ENCODE results near the gene C11orf65.

The C11orf65 gene

GRCh38 chr11:108508653-108509593, 41.6 kb upstream of the C11orf65 start:
- no peaks in the 10 kb centered on the region for H3K27me3 ChIP-seq (ENCODE audit: control insufficient read depth in 3 of 3, insufficient read depth in 3 of 3, low read depth in 1 of 3, low read length in 3 of 3)
- H2BK15ac ChIP-seq (ENCODE audit: low read length): no peak overlapping the region
- no CpG with 5 or more reads among the region's 3 CpGs for WGBS, 2 donors (ENCODE audit: extremely low coverage in 2 of 2, insufficient read length in 2 of 2, insufficient replicate concordance in 1 of 2)
- H3K4me1 ChIP-seq (ENCODE audit: control insufficient read depth in 2 of 2, insufficient read depth in 1 of 2, low read depth in 1 of 2, low read length in 2 of 2): no peaks in the 10 kb centered on the region
- no peak overlapping the region for H3K4me3 ChIP-seq (ENCODE audit: low read length in 2 of 2)
- H3K23ac ChIP-seq (ENCODE audit: low read depth, low read length, poor library complexity): no peak overlapping the region
- no peak overlapping the region for H3K4me2 ChIP-seq (ENCODE audit: insufficient read depth, low read length, poor library complexity, severe bottlenecking)
- no peak overlapping the region for H2BK120ac ChIP-seq (ENCODE audit: low read depth, low read length)
- H3K27ac ChIP-seq (replicated peaks; ENCODE audit: low read length): no peak overlapping the region
- no peak overlapping the region for H3K18ac ChIP-seq (ENCODE audit: low read length)
- H2BK5ac ChIP-seq (ENCODE audit: low read length): no peak overlapping the region
- no peak overlapping the region for H3K14ac ChIP-seq (ENCODE audit: low read length)
- no peak overlapping the region for H2BK12ac ChIP-seq (ENCODE audit: low read length)
- no peak overlapping the region for H4K8ac ChIP-seq (ENCODE audit: low read depth, low read length)
- peaks cover 0 to 3% of the 10 kb centered on the region in 2 donors for H3K9me3 ChIP-seq (replicated peaks in 1 of 2; ENCODE audit: control insufficient read depth in 2 of 2, insufficient read depth in 1 of 2, low read depth in 1 of 2, low read length in 2 of 2)
- H4K91ac ChIP-seq (ENCODE audit: low read depth, low read length, poor library complexity): no peak overlapping the region
- H3K4ac ChIP-seq (ENCODE audit: low read length): no peak overlapping the region
- H3K36me3 ChIP-seq (replicated peaks in 1 of 2; ENCODE audit: control insufficient read depth in 2 of 2, insufficient read depth in 2 of 2, low read length in 2 of 2): no peaks in the 10 kb centered on the region
- H3K9ac ChIP-seq (ENCODE audit: low read depth, low read length, poor library complexity): no peak overlapping the region
- no peak overlapping the region for H2AK5ac ChIP-seq (ENCODE audit: low read depth, low read length)
- no peak for DNase-seq (ENCODE audit: low spot score)
- H2AFZ ChIP-seq (ENCODE audit: low read length): no peak overlapping the region
- no peaks in the 10 kb centered on the region for H3K79me1 ChIP-seq (ENCODE audit: low read depth, low read length)

- H3K4me1 ChIP-seq (ENCODE audit: control insufficient read depth in 2 of 2, insufficient read depth in 1 of 2, low read depth in 1 of 2, low read length in 2 of 2): peaks cover 5 to 6% of the 10 kb centered on the region in 2 donors
- WGBS, 2 donors (ENCODE audit: extremely low coverage in 2 of 2, insufficient read length in 2 of 2, insufficient replicate concordance in 1 of 2): no CpG with 5 or more reads among the region's 5 CpGs
Observed at GRCh38 chr11:108501396-108501795, 34.1 kb upstream of the C11orf65 start.

GRCh38 chr11:108500721-108501120, 33.4 kb upstream of the C11orf65 start:
- no peak overlapping the region for H3K9ac ChIP-seq (ENCODE audit: low read depth, low read length, poor library complexity)
- no peaks in the 10 kb centered on the region for H3K9me3 ChIP-seq (replicated peaks in 1 of 2; ENCODE audit: control insufficient read depth in 2 of 2, insufficient read depth in 1 of 2, low read depth in 1 of 2, low read length in 2 of 2)
- H3K4me1 ChIP-seq (ENCODE audit: control insufficient read depth in 2 of 2, insufficient read depth in 1 of 2, low read depth in 1 of 2, low read length in 2 of 2): peaks cover 5 to 6% of the 10 kb centered on the region in 2 donors
- H3K14ac ChIP-seq (ENCODE audit: low read length): no peak overlapping the region
- H3K23ac ChIP-seq (ENCODE audit: low read depth, low read length, poor library complexity): no peak overlapping the region
- H2BK15ac ChIP-seq (ENCODE audit: low read length): no peak overlapping the region
- no peak overlapping the region for H2AK5ac ChIP-seq (ENCODE audit: low read depth, low read length)
- no peak overlapping the region for H3K4ac ChIP-seq (ENCODE audit: low read length)
- H2AFZ ChIP-seq (ENCODE audit: low read length): no peak overlapping the region
- WGBS, 2 donors (ENCODE audit: extremely low coverage in 2 of 2, insufficient read length in 2 of 2, insufficient replicate concordance in 1 of 2): no CpG with 5 or more reads among the region's 2 CpGs
- H4K8ac ChIP-seq (ENCODE audit: low read depth, low read length): no peak overlapping the region
- no peak overlapping the region for H2BK120ac ChIP-seq (ENCODE audit: low read depth, low read length)
- no peaks in the 10 kb centered on the region for H3K36me3 ChIP-seq (replicated peaks in 1 of 2; ENCODE audit: control insufficient read depth in 2 of 2, insufficient read depth in 2 of 2, low read length in 2 of 2)
- DNase-seq (ENCODE audit: low spot score): no peak
- H2BK12ac ChIP-seq (ENCODE audit: low read length): no peak overlapping the region
- H3K79me1 ChIP-seq (ENCODE audit: low read depth, low read length): no peaks in the 10 kb centered on the region
- no peak overlapping the region for H3K18ac ChIP-seq (ENCODE audit: low read length)
- no peak overlapping the region for H3K4me3 ChIP-seq (ENCODE audit: low read length in 2 of 2)
- H3K4me2 ChIP-seq (ENCODE audit: insufficient read depth, low read length, poor library complexity, severe bottlenecking): no peak overlapping the region
- no peak overlapping the region for H2BK5ac ChIP-seq (ENCODE audit: low read length)
- H3K27ac ChIP-seq (replicated peaks; ENCODE audit: low read length): no peak overlapping the region
- no peak overlapping the region for H4K91ac ChIP-seq (ENCODE audit: low read depth, low read length, poor library complexity)
- no peaks in the 10 kb centered on the region for H3K27me3 ChIP-seq (ENCODE audit: control insufficient read depth in 3 of 3, insufficient read depth in 3 of 3, low read depth in 1 of 3, low read length in 3 of 3)

More at GRCh38 chr11:108501396-108501795, 34.1 kb upstream of the C11orf65 start:
- Histone ChIP-seq H3K79me1 (ENCODE audit: low read depth, low read length) (no peaks in the 10 kb centered on the region), H3K9me3 (replicated peaks in 1 of 2; ENCODE audit: control insufficient read depth in 2 of 2, insufficient read depth in 1 of 2, low read depth in 1 of 2, low read length in 2 of 2) (no peaks in the 10 kb centered on the region), H2BK120ac (ENCODE audit: low read depth, low read length) (no peak overlapping the region), H3K27me3 (ENCODE audit: control insufficient read depth in 3 of 3, insufficient read depth in 3 of 3, low read depth in 1 of 3, low read length in 3 of 3) (no peaks in the 10 kb centered on the region), H2BK12ac (ENCODE audit: low read length) (no peak overlapping the region), H3K4me3 (ENCODE audit: low read length in 2 of 2) (no peak overlapping the region), H2AFZ (ENCODE audit: low read length) (no peak overlapping the region), H2BK15ac (ENCODE audit: low read length) (no peak overlapping the region), H2AK5ac (ENCODE audit: low read depth, low read length) (no peak overlapping the region), H3K4me2 (ENCODE audit: insufficient read depth, low read length, poor library complexity, severe bottlenecking) (no peak overlapping the region), H3K36me3 (replicated peaks in 1 of 2; ENCODE audit: control insufficient read depth in 2 of 2, insufficient read depth in 2 of 2, low read length in 2 of 2) (no peaks in the 10 kb centered on the region), H4K91ac (ENCODE audit: low read depth, low read length, poor library complexity) (no peak overlapping the region), H3K27ac (replicated peaks; ENCODE audit: low read length) (no peak overlapping the region), H3K4ac (ENCODE audit: low read length) (no peak overlapping the region), H3K14ac (ENCODE audit: low read length) (no peak overlapping the region), H2BK5ac (ENCODE audit: low read length) (no peak overlapping the region), H3K18ac (ENCODE audit: low read length) (no peak overlapping the region), H3K23ac (ENCODE audit: low read depth, low read length, poor library complexity) (no peak overlapping the region), H3K9ac (ENCODE audit: low read depth, low read length, poor library complexity) (no peak overlapping the region), H4K8ac (ENCODE audit: low read depth, low read length) (no peak overlapping the region)
- DNase-seq (ENCODE audit: low spot score): no peak

- no peak overlapping the region for H3K23ac ChIP-seq (ENCODE audit: low read depth, low read length, poor library complexity)
- H3K4ac ChIP-seq (ENCODE audit: low read length): no peak overlapping the region
- H3K9ac ChIP-seq (ENCODE audit: low read depth, low read length, poor library complexity): no peak overlapping the region
- no peak overlapping the region for H2AK5ac ChIP-seq (ENCODE audit: low read depth, low read length)
- no peak for DNase-seq (ENCODE audit: low spot score)
- no peak overlapping the region for H3K4me3 ChIP-seq (ENCODE audit: low read length in 2 of 2)
- H3K79me1 ChIP-seq (ENCODE audit: low read depth, low read length): no peaks in the 10 kb centered on the region
- H2BK5ac ChIP-seq (ENCODE audit: low read length): no peak overlapping the region
- H3K18ac ChIP-seq (ENCODE audit: low read length): no peak overlapping the region
- H4K8ac ChIP-seq (ENCODE audit: low read depth, low read length): no peak overlapping the region
- peaks cover 5 to 6% of the 10 kb centered on the region in 2 donors for H3K4me1 ChIP-seq (ENCODE audit: control insufficient read depth in 2 of 2, insufficient read depth in 1 of 2, low read depth in 1 of 2, low read length in 2 of 2)
- H3K27me3 ChIP-seq (ENCODE audit: control insufficient read depth in 3 of 3, insufficient read depth in 3 of 3, low read depth in 1 of 3, low read length in 3 of 3): no peaks in the 10 kb centered on the region
- no peak overlapping the region for H4K91ac ChIP-seq (ENCODE audit: low read depth, low read length, poor library complexity)
- no peaks in the 10 kb centered on the region for H3K9me3 ChIP-seq (replicated peaks in 1 of 2; ENCODE audit: control insufficient read depth in 2 of 2, insufficient read depth in 1 of 2, low read depth in 1 of 2, low read length in 2 of 2)
- H3K27ac ChIP-seq (replicated peaks; ENCODE audit: low read length): no peak overlapping the region
- H3K36me3 ChIP-seq (replicated peaks in 1 of 2; ENCODE audit: control insufficient read depth in 2 of 2, insufficient read depth in 2 of 2, low read length in 2 of 2): no peaks in the 10 kb centered on the region
- WGBS, 2 donors (ENCODE audit: extremely low coverage in 2 of 2, insufficient read length in 2 of 2, insufficient replicate concordance in 1 of 2): no CpG with 5 or more reads among the region's 4 CpGs
- H2BK12ac ChIP-seq (ENCODE audit: low read length): no peak overlapping the region
- H2BK120ac ChIP-seq (ENCODE audit: low read depth, low read length): no peak overlapping the region
- no peak overlapping the region for H3K4me2 ChIP-seq (ENCODE audit: insufficient read depth, low read length, poor library complexity, severe bottlenecking)
- H3K14ac ChIP-seq (ENCODE audit: low read length): no peak overlapping the region
- no peak overlapping the region for H2AFZ ChIP-seq (ENCODE audit: low read length)
- no peak overlapping the region for H2BK15ac ChIP-seq (ENCODE audit: low read length)
Observed at GRCh38 chr11:108500169-108500568, 32.8 kb upstream of the C11orf65 start.

Measured in neuronal stem cell (in vitro differentiated cells).